ENCODE measurements around the gene FAM120B.

FAM120B gene

GRCh38 chr6:170273191-170273590 is 33.4 kb upstream of the FAM120B start:
- DNase-seq, result no peak

- DNase-seq, result no peak
These were observed 32.9 kb upstream of the FAM120B start for GRCh38 chr6:170273681-170274080.

GRCh38 chr6:170274713-170275560 is 31.6 kb upstream of the FAM120B start:
- DNase-seq, result no peak

GRCh38 chr6:170276369-170277057 is 30.0 kb upstream of the FAM120B start:
- no peak for DNase-seq

GRCh38 chr6:170277893-170278742 is 28.4 kb upstream of the FAM120B start:
- DNase-seq, result no peak

- no peak for DNase-seq
These were observed 27.8 kb upstream of the FAM120B start for GRCh38 chr6:170278743-170279094.

- DNase-seq, result no peak
These were observed 27.1 kb upstream of the FAM120B start for GRCh38 chr6:170279426-170279825.

GRCh38 chr6:170279977-170280688 is 26.4 kb upstream of the FAM120B start:
- peak; percentile 10 for DNase-seq

GRCh38 chr6:170280689-170281045 is 25.9 kb upstream of the FAM120B start:
- DNase-seq, result no peak

- DNase-seq, result no peak
These were observed 24.9 kb upstream of the FAM120B start for GRCh38 chr6:170281331-170282292.

GRCh38 chr6:170282512-170283158 is 23.9 kb upstream of the FAM120B start:
- no peak for DNase-seq

- no peak for DNase-seq
These were observed 23.1 kb upstream of the FAM120B start for GRCh38 chr6:170283212-170284081.

- no peak for DNase-seq
These were observed 22.3 kb upstream of the FAM120B start for GRCh38 chr6:170284126-170284773.

- DNase-seq, result no peak
These were observed 21.6 kb upstream of the FAM120B start for GRCh38 chr6:170284866-170285469.

- no peak for DNase-seq
These were observed 21.1 kb upstream of the FAM120B start for GRCh38 chr6:170285482-170285881.

- no peak for DNase-seq
These were observed 20.2 kb upstream of the FAM120B start for GRCh38 chr6:170286246-170286933.

GRCh38 chr6:170286934-170287265 is 19.7 kb upstream of the FAM120B start:
- DNase-seq, result no peak

GRCh38 chr6:170287371-170287876 is 19.1 kb upstream of the FAM120B start:
- no peak for DNase-seq

Measured in NCI-H1694 (cell line).